ELF-1 (cell line): ENCODE data around the gene LTBP1.
"Not testable (repeated sequence)": the region's sequence is repeated elsewhere in the genome, so short reads cannot be mapped to it uniquely, and the experiment has no call there.

ENCODE experiments used
- DNase-seq: peaks from one replicate; pipeline ENCODE4 v3.0.0-alpha.2; 2016; ENCODE audit warnings: low read depth, low spot score

LTBP1 gene

DNA sequence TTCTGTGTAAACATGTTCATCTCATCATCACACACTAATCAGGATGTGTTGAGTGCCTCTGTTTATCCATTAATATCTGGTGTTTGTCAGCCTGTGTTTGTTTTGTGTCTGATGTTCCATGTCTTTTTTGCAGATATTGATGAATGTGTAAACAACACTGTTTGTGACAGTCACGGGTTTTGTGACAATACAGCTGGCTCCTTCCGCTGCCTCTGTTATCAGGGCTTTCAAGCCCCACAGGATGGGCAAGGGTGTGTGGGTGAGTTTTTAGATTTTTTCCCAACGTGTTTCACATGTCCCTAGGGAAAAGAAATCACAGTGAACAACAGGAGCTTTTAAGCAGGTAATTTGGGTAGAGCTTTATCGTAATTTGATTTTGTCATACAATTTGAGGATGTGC lies 396.0 kb downstream of the LTBP1 start:
- DNase-seq: no peak

DNA sequence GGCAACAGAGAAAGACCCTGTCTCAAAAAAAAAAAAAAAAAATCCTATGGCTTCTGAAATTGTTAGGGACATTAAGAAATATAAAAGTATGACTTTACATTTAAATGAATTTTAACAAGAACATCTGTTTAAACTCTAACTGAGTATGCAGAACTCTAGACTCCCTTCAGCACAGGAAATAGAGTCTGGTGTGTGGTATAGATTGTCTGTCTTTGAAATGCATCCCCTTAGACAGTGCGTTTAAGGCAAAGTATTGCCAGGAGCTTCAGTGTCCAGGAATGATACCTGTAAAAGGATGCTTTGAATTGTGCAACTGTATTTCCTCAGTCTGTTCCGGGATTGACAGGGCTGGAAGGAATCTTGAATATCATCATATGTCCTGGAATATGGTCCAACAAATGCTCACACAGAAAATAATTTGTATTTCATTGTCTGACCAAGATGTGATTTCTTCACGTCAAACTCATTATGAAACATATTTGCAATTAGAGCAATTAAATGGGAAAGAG lies 396.7 kb downstream of the LTBP1 start:
- DNase-seq: no peak

DNA sequence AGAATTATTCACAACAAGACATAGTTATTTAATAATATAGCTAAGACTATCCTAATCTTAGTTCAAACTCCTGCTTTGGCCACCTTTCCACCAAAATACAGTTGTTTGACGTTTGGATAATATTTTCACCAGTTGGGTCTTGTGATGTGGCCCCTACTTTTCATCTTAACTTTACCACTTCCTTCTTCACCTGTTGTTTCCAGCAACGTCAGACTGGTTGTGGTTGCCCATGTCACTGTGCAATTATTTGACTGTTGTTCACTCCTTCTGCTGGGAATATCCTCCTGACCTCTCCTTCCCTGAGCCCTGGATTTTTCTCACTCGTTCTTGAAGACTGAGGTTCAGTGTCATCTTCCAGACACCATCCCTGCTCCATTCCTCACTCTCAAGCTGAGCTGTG lies 397.5 kb downstream of the LTBP1 start:
- DNase-seq: no peak

DNA sequence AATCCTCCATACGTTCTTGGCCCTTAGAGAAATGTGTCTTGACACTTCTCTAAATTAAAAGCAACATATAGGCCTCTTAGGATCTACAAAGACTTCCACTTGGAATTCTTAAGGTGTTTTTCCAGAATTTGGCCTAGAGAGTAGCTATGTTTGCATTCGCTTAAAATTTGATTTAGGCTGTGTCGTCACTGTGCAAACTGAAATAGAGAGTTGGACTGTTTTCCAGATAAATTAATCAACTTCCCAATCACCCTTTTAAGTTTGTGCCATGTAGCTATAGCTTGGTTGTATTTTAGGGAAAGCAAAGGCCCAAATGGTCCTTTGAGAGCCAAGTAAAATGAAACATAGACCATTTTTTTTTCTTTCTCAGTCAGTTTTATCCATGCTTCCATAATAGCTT lies 401.1 kb downstream of the LTBP1 start:
- DNase-seq: no peak

- DNase-seq: no peak
Measured at GRCh38 chr2:33350632-33351031, 403.9 kb downstream of the LTBP1 start.

GRCh38 chr2:33351781-33352180 lies 405.0 kb downstream of the LTBP1 start:
- DNase-seq: no peak

GRCh38 chr2:33354981-33355380 lies 408.2 kb downstream of the LTBP1 start:
- DNase-seq: no peak

GRCh38 chr2:33358878-33359277 lies 412.1 kb downstream of the LTBP1 start:
- no peak for DNase-seq

DNA sequence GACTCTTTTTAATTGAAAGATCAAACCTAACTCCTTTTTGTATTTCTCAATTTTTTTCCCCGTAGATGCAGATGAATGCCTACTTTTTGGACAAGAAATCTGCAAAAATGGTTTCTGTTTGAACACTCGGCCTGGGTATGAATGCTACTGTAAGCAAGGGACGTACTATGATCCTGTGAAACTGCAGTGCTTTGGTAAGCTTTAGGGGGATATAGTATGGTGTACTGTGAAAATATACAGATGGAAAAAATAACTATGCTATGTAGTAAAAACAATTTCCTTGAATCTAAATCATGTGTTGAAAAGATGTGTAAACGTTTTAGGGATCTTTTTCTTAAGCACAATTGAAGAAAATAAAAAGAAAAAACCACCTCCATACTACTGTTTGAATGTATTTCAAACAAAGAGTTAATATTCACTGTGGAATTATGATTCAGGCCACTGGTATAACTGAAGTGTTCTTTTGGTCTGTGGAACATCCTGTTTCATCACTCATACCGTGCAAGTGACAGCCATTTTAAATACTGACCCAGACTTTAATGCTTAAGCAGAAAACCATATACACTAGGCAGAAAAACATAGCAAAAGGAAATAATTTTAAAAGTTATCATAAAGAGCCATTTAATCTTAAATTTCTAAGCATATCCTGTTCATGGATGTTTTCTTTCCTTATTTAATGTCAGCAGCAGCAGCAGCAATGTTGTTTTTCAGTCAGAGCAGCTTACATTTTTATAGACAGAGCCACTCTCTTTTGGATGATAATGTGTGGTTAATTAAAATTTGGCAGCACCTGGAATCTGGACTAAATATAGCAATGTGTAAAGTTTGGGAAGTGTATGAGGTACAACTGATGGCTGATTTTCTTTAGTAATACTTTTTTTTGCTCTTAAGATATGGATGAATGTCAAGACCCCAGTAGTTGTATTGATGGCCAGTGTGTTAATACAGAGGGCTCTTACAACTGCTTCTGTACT lies 416.9 kb downstream of the LTBP1 start:
- DNase-seq: no peak

- DNase-seq: no peak
Measured at GRCh38 chr2:33365264-33365970, 418.7 kb downstream of the LTBP1 start.

GRCh38 chr2:33366473-33366872 lies 419.7 kb downstream of the LTBP1 start:
- no peak for DNase-seq

DNA sequence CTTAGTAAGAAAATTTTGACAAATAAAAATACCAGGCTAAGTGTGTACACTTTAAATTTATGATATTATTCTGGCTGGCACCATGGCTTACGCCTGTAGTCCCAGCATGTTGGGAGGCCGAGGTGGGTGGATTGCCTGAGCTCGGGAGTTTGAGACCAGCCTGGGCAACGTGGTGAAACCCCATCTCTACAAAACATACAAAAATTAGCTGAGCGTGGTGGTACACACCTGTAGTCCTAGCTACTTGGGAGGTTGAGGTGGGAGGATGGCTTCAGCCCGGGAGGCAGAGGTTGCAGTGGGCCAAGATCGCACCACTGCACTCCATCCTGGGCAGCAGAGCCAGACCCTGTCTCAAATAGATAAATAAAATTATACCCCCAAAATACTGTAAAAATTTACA lies 421.8 kb downstream of the LTBP1 start:
- not testable (repeated sequence) for DNase-seq

DNA sequence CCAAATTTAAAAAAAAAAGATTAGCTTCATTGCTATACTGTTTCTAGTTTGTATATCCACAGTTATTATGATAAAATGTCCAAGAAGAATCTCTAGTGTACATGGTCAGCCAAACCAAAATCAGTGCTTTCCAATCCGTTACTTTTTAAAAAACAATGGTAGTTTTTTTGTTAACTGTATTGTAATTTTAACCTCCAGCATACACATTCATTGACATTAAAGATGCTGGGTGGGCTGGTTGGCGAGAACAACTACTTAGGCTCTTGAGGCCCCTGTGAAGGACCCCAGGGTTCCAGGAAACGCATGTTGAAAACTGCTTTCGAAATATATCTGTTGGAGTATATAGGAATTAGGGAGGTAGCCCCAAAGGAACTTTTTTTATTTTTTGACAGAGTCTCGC lies 422.4 kb downstream of the LTBP1 start:
- DNase-seq: no peak

DNA sequence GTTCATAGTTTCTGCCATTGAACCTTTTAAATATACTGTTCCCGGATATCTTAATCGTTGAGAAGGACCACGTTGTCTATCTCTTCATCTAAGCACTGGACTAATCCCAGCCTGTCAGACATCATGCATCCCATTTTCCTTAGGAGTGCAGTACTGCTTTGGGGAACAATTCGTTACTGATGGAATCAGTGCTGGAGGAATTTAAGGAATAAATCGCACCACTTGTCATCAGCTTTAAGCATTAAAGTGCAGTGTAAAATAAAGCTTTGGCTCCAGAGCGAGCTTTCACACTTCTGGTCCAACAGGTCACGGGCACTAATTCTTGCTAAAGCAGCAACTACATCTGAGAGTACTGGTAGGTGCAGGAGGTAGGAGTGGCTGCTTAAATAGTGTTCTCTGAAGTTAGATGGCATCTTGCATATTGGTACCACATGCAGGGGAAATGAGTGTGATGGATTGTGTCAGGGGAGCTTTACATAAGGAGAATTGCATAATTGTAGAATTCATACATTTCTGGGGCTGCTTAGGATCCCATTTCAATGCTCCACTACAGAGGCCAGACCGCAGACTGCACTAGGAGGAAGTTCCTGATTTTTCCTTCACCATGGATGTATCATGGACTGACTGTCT lies 424.0 kb downstream of the LTBP1 start:
- DNase-seq: no peak

DNA sequence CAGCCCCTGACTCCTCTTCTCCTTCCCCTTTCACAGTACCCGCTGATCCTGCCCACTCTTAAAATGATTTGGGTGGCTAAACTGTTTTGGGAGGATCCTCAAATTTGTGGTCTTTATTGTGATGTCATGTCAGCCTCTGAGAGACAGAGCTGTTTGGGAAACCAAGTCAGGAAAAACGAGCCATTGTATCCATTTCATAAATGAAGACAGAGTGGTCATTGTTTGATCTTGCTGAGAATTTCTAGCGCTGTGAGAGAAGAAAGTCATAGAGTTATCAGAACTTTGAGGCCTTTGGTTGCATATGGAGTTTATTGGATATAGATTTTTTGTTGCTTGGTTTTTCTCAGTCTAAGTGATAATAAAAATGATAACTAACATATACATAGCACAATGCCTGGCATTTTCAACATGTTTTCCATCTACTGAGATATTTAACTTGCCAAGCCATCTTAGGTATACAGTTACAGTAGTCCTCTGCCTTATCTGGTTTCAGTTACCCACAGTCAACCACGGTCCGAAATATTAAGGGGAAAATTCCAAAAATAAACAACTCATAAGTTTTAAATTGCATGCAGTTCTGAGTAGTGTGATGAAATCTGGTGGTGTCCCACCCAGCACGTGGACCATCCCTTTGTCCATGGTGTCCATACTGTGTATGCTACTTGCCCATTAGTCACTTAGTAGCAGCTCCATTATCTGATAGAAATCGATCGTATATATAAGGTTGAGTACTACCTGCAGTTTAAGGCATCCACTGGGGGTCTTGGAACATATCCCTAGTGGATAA lies 424.7 kb downstream of the LTBP1 start:
- DNase-seq: no peak

GRCh38 chr2:33372940-33373553 lies 426.3 kb downstream of the LTBP1 start:
- no peak for DNase-seq

- DNase-seq: no peak
Measured at GRCh38 chr2:33373986-33374385, 427.2 kb downstream of the LTBP1 start.

DNA sequence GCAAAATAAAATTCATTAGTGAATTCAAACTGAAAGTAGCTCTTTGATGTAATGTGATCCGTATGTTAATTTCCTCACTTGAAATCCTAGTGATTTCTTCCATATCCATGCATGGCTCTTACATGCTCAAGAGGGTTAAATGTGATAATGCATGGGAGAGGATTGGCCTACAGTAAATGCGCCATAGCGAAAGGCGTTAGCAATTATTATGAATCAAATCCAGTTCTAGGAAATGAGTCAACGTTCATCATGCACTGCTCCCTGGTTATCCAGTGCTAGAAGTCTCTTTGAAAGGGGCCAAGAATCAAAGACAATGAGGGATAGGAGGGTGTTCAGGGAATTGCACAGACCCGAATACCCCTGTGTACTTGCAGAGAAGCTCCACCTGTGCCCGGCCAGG lies 428.3 kb downstream of the LTBP1 start:
- DNase-seq: no peak

DNA sequence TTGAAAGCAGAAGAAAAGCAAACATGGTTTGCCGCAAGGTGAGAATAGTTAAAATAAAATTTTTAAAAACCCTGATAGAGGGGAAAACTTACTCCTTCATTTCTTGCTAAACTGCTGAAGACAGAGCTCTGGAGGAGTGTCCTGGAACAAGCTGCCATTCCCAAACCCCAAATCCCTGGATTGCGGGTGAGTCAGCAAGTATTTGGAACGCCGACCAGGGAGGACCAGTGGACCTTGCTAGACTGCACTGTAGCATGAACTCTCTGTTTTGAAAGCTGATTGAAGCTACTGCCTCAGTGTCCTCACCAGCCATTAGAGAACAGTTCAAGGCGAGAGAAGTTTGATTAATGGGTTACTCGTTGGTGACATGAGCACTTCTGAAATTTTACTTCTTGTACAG lies 430.3 kb downstream of the LTBP1 start:
- no peak for DNase-seq

GRCh38 chr2:33378556-33379210 lies 431.9 kb downstream of the LTBP1 start:
- peak; percentile 25 for DNase-seq
